Measurements from ENCODE around the gene RC3H1.
"Not testable (repeated sequence)": the region's sequence is repeated elsewhere in the genome, so short reads cannot be mapped to it uniquely, and the experiment has no call there.

The RC3H1 gene

GRCh38 chr1:174018565-174018964 lies 3.6 kb downstream of the RC3H1 start:
- DNase-seq = no peak

GRCh38 chr1:174017231-174017970 lies 4.8 kb downstream of the RC3H1 start:
- DNase-seq = no peak

- DNase-seq = no peak
Measured at GRCh38 chr1:174013864-174014418, 8.2 kb downstream of the RC3H1 start.

- no peak for DNase-seq
Measured at GRCh38 chr1:174008979-174009378, 13.2 kb downstream of the RC3H1 start.

GRCh38 chr1:174008269-174008668 lies 13.9 kb downstream of the RC3H1 start:
- no peak for DNase-seq

GRCh38 chr1:174007851-174008250 lies 14.3 kb downstream of the RC3H1 start:
- no peak for DNase-seq

- DNase-seq = no peak
Measured at GRCh38 chr1:174005032-174005431, 17.1 kb downstream of the RC3H1 start.

GRCh38 chr1:174003867-174004266 lies 18.3 kb downstream of the RC3H1 start:
- DNase-seq = no peak

GRCh38 chr1:174001573-174001972 lies 20.6 kb downstream of the RC3H1 start:
- DNase-seq = no peak

GRCh38 chr1:174000371-174000770 lies 21.8 kb downstream of the RC3H1 start:
- no peak for DNase-seq

GRCh38 chr1:173997791-173998190 lies 24.4 kb downstream of the RC3H1 start:
- no peak for DNase-seq

- DNase-seq = no peak
Measured at GRCh38 chr1:173996995-173997394, 25.2 kb downstream of the RC3H1 start.

GRCh38 chr1:173995475-173995874 lies 26.7 kb downstream of the RC3H1 start:
- DNase-seq = no peak

GRCh38 chr1:173993948-173994347 lies 28.2 kb downstream of the RC3H1 start:
- not testable (repeated sequence) for DNase-seq

- no peak for DNase-seq
Measured at GRCh38 chr1:173988068-173988467, 34.1 kb downstream of the RC3H1 start.

GRCh38 chr1:173986951-173987350 lies 35.2 kb downstream of the RC3H1 start:
- DNase-seq = no peak

- no peak for DNase-seq
Measured at GRCh38 chr1:173970252-173970651, 51.9 kb downstream of the RC3H1 start.

- not testable (repeated sequence) for DNase-seq
Measured at GRCh38 chr1:173965896-173966295, 56.3 kb downstream of the RC3H1 start.

GRCh38 chr1:173963477-173963876 lies 58.7 kb downstream of the RC3H1 start:
- no peak for DNase-seq

GRCh38 chr1:173960625-173961024 lies 61.5 kb downstream of the RC3H1 start:
- no peak for DNase-seq

- no peak for DNase-seq
Measured at GRCh38 chr1:173954179-173954578, 68.0 kb downstream of the RC3H1 start.

- no peak for DNase-seq
Measured at GRCh38 chr1:173948594-173948993, 73.6 kb downstream of the RC3H1 start.

- no peak for DNase-seq
Measured at GRCh38 chr1:173946380-173946921, 75.7 kb downstream of the RC3H1 start.

GRCh38 chr1:173937062-173937461 lies 85.1 kb downstream of the RC3H1 start:
- no peak for DNase-seq

GRCh38 chr1:173934440-173934839 lies 87.7 kb downstream of the RC3H1 start:
- no peak for DNase-seq

Data from stimulated activated CD4-positive, alpha-beta T cell treated with anti-CD3 and anti-CD28 coated beads, Interleukin-4, amount 100 ng/mL, for 1 hour (primary cell).